ENCODE data around the gene IL17RA. TPM values are rescaled to one million over a fixed set of nuclear protein-coding genes. Genes with fewer than 3 reads are reported as not detected.

The IL17RA gene
- total and polyA plus RNA-seq, 4 donors = 9.0 to 45.1 (median 22.6) TPM

- WGBS, 2 donors = 18 to 38% methylated on average over 3 of the region's 3 CpGs
- no peaks in the 10 kb centered on the region for H3K9me3 ChIP-seq (ENCODE audit: control insufficient read depth in 4 of 4, insufficient read depth in 3 of 4, low read length in 3 of 4)
- H3K27ac ChIP-seq (ENCODE audit: low read depth in 1 of 2, low read length in 1 of 2) = no peak overlapping the region
- no peak overlapping the region for H3K9ac ChIP-seq (ENCODE audit: insufficient read depth in 1 of 2, low read length in 2 of 2)
- no peaks in the 10 kb centered on the region for H3K36me3 ChIP-seq (ENCODE audit: control insufficient read depth in 4 of 4, insufficient read depth in 4 of 4, low read length in 4 of 4)
- no peaks in the 10 kb centered on the region for H3K27me3 ChIP-seq (ENCODE audit: control insufficient read depth in 3 of 3, insufficient read depth in 3 of 3, low read length in 2 of 3)
- no peak overlapping the region for H3K4me3 ChIP-seq
- TF ChIP-seq CTCF (IDR thresholded peaks at IDR 0.05; ENCODE audit: control extremely low read depth, extremely low read depth) = no peak
- ATAC-seq (ENCODE audit: insufficient read depth, low FRiP score) (no peak), DNase-seq (no peak)
- H3K4me1 ChIP-seq (ENCODE audit: control insufficient read depth in 5 of 5, insufficient read depth in 5 of 5, low read length in 5 of 5) = peaks cover 0 to 7% (median 0%) of the 10 kb centered on the region in 5 donors
Observed at GRCh38 chr22:17060126-17060525, 24.7 kb upstream of the IL17RA start.

- no peak for TF ChIP-seq CTCF (IDR thresholded peaks at IDR 0.05; ENCODE audit: control extremely low read depth, extremely low read depth)
- Histone ChIP-seq H3K4me1 (ENCODE audit: control insufficient read depth in 5 of 5, insufficient read depth in 5 of 5, low read length in 5 of 5) (peaks cover 0 to 8% (median 0%) of the 10 kb centered on the region in 5 donors), H3K27ac (ENCODE audit: low read depth in 1 of 2, low read length in 1 of 2) (peak overlapping the region in 1 of 2 donors; percentile 54), H3K4me3 (no peak overlapping the region), H3K27me3 (ENCODE audit: control insufficient read depth in 3 of 3, insufficient read depth in 3 of 3, low read length in 2 of 3) (no peaks in the 10 kb centered on the region), H3K9ac (ENCODE audit: insufficient read depth in 1 of 2, low read length in 2 of 2) (no peak overlapping the region), H3K9me3 (ENCODE audit: control insufficient read depth in 4 of 4, insufficient read depth in 3 of 4, low read length in 3 of 4) (no peaks in the 10 kb centered on the region), H3K36me3 (ENCODE audit: control insufficient read depth in 4 of 4, insufficient read depth in 4 of 4, low read length in 4 of 4) (no peaks in the 10 kb centered on the region)
- DNase-seq = peak in 2 of 3 donors; percentile 46 to 66
- ATAC-seq (ENCODE audit: insufficient read depth, low FRiP score) = no peak
- 23 to 30% methylated on average over 8 of the region's 8 CpGs for WGBS, 2 donors
Observed at GRCh38 chr22:17063411-17064106, 21.2 kb upstream of the IL17RA start.

- no peaks in the 10 kb centered on the region for H3K9me3 ChIP-seq (ENCODE audit: control insufficient read depth in 4 of 4, insufficient read depth in 3 of 4, low read length in 3 of 4)
- peak overlapping the region in 1 of 2 donors; percentile 54 for H3K27ac ChIP-seq (ENCODE audit: low read depth in 1 of 2, low read length in 1 of 2)
- no peak for ATAC-seq (ENCODE audit: insufficient read depth, low FRiP score)
- no peak overlapping the region for H3K9ac ChIP-seq (ENCODE audit: insufficient read depth in 1 of 2, low read length in 2 of 2)
- TF ChIP-seq CTCF (IDR thresholded peaks at IDR 0.05; ENCODE audit: control extremely low read depth, extremely low read depth) = no peak
- H3K36me3 ChIP-seq (ENCODE audit: control insufficient read depth in 4 of 4, insufficient read depth in 4 of 4, low read length in 4 of 4) = no peaks in the 10 kb centered on the region
- peak in 1 of 3 donors; percentile 26 for DNase-seq
- 59 to 61% methylated on average over 7 of the region's 7 CpGs for WGBS, 2 donors
- H3K27me3 ChIP-seq (ENCODE audit: control insufficient read depth in 3 of 3, insufficient read depth in 3 of 3, low read length in 2 of 3) = no peaks in the 10 kb centered on the region
- H3K4me1 ChIP-seq (ENCODE audit: control insufficient read depth in 5 of 5, insufficient read depth in 5 of 5, low read length in 5 of 5) = peaks cover 0 to 8% (median 0%) of the 10 kb centered on the region in 5 donors
- no peak overlapping the region for H3K4me3 ChIP-seq
Observed at GRCh38 chr22:17064498-17065100, 20.2 kb upstream of the IL17RA start.

Data from lung (tissue), 12 donors.